ENCODE data around the gene OR8H1. TPM values are rescaled to one million over a fixed set of nuclear protein-coding genes. Genes with fewer than 3 reads are reported as not detected.

The OR8H1 gene
- total and polyA plus RNA-seq, 2 experiments from 2014 or later: not detected

DNA sequence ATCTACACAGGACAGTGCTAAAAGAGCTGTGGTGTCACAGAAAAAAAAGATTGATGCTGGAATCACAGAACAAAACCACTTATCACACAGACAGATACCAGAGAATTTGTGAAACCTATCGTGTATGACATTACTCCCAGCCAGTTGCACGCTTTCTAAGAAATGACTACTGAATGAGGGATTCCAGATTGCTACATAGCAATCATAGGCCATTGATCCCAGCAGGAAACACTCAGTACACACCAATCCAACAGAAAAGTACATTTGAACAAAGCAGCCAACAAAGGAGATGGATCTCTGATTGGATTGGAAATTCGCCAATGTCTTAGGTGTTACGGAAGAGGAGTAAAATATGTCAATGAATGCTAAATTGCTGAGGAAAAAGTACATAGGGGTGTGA is 4.8 kb upstream of the OR8H1 start:
- no peak overlapping the region for H2AFZ ChIP-seq
- DNase-seq (ENCODE audit: low spot score): no peak
- H3K79me2 ChIP-seq: no peaks in the 10 kb centered on the region
- no peaks in the 10 kb centered on the region for H4K20me1 ChIP-seq (ENCODE audit: insufficient read depth, poor library complexity, severe bottlenecking)
- H3K27ac ChIP-seq: no peak overlapping the region
- H3K9me2 ChIP-seq (replicated peaks; ENCODE audit: insufficient read depth): no peaks in the 10 kb centered on the region
- 96% methylated on average over 4 of the region's 4 CpGs for WGBS (ENCODE audit: low lambda C conversion rate, missing lambda C conversion rate)
- no peaks in the 10 kb centered on the region for H3K36me3 ChIP-seq (replicated peaks; ENCODE audit: insufficient read depth, low read depth)
- TF ChIP-seq EZH2 (IDR thresholded peaks at IDR 0.05; ENCODE audit: borderline replicate concordance) (no peak), EZH2phosphoT487 (IDR thresholded peaks at IDR 0.05; ENCODE audit: low read depth, severe bottlenecking, unreplicated experiment) (no peak)
- TF ChIP-seq, protein P1, sequence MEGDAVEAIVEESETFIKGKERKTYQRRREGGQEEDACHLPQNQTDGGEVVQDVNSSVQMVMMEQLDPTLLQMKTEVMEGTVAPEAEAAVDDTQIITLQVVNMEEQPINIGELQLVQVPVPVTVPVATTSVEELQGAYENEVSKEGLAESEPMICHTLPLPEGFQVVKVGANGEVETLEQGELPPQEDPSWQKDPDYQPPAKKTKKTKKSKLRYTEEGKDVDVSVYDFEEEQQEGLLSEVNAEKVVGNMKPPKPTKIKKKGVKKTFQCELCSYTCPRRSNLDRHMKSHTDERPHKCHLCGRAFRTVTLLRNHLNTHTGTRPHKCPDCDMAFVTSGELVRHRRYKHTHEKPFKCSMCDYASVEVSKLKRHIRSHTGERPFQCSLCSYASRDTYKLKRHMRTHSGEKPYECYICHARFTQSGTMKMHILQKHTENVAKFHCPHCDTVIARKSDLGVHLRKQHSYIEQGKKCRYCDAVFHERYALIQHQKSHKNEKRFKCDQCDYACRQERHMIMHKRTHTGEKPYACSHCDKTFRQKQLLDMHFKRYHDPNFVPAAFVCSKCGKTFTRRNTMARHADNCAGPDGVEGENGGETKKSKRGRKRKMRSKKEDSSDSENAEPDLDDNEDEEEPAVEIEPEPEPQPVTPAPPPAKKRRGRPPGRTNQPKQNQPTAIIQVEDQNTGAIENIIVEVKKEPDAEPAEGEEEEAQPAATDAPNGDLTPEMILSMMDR (IDR thresholded peaks at IDR 0.05; ENCODE audit: poor library complexity): no peak
- H3K27me3 ChIP-seq: no peaks in the 10 kb centered on the region
- no peak overlapping the region for H3K4me2 ChIP-seq
- H3K9me3 ChIP-seq (ENCODE audit: low read depth): no peaks in the 10 kb centered on the region
- no peaks in the 10 kb centered on the region for H3K4me1 ChIP-seq (ENCODE audit: insufficient read depth)
- no peak overlapping the region for H3K4me3 ChIP-seq

DNA sequence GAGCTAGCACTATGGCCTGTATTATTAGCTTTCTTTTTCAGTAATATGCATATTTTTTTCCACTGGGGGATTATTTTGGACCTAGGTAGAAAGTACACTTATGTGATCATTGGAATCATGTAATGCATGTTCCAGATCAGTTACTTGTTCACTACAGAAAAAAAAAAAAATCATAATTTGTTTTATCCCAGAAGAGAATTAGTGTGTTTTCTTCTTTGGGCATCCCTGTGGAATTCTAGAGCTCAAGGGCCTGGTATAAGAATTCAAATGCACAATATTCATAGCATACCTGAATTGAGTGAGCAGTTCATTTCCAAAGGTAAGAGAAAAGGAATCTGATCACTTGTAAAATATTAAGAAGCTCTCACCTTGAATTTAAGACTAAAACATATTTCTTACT is 18.2 kb downstream of the OR8H1 start, which contains the start of gene OR5T1:
TSS of gene OR5T1 (plus strand) at position 301 of the 400 bp plus-strand sequence. CDS start 1,485 bp downstream, outside the sequence.
- no peaks in the 10 kb centered on the region for H4K20me1 ChIP-seq (ENCODE audit: insufficient read depth, poor library complexity, severe bottlenecking)
- DNase-seq (ENCODE audit: low spot score): no peak
- H3K4me1 ChIP-seq (ENCODE audit: insufficient read depth): no peaks in the 10 kb centered on the region
- H3K9me2 ChIP-seq (replicated peaks; ENCODE audit: insufficient read depth): no peaks in the 10 kb centered on the region
- no peak for TF ChIP-seq EZH2phosphoT487 (IDR thresholded peaks at IDR 0.05; ENCODE audit: low read depth, severe bottlenecking, unreplicated experiment)
- TF ChIP-seq, protein P1 (IDR thresholded peaks at IDR 0.05; ENCODE audit: poor library complexity): no peak
- TF ChIP-seq EZH2 (IDR thresholded peaks at IDR 0.05; ENCODE audit: borderline replicate concordance): no peak
- H3K36me3 ChIP-seq (replicated peaks; ENCODE audit: insufficient read depth, low read depth): no peaks in the 10 kb centered on the region
- H3K4me2 ChIP-seq: no peak within 1 kb of the TSS
- no peak within 1 kb of the TSS for H3K4me3 ChIP-seq
- H3K27me3 ChIP-seq: no peaks in the 10 kb centered on the region
- no peak within 1 kb of the TSS for H3K27ac ChIP-seq
- H2AFZ ChIP-seq: no peak within 1 kb of the TSS
- H3K9me3 ChIP-seq (ENCODE audit: low read depth): no peaks in the 10 kb centered on the region
- H3K79me2 ChIP-seq: no peaks in the 10 kb centered on the region

DNA sequence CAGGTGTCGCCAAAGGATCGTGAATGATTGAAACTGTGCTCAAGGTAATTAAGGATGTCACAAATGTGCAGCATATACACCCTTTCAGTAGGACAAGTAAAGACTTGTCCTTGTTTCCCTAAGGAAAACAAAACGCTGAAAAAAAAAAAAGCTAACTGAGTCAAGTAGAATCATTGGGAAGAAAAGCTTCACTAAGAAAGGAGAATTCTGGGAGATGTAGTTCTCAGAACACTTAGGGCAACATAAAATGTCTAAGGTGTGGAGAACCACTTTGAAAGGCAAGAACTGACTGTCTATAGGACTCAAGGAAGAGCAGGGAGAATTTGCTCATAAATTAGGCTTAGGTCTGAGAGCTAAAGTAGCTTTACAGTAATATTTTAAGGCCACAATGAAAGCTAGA is 21.0 kb downstream of the OR8H1 start:
- no peaks in the 10 kb centered on the region for H3K9me3 ChIP-seq (ENCODE audit: low read depth)
- no peak for DNase-seq (ENCODE audit: low spot score)
- no peaks in the 10 kb centered on the region for H3K9me2 ChIP-seq (replicated peaks; ENCODE audit: insufficient read depth)
- no peaks in the 10 kb centered on the region for H3K27me3 ChIP-seq
- no peaks in the 10 kb centered on the region for H4K20me1 ChIP-seq (ENCODE audit: insufficient read depth, poor library complexity, severe bottlenecking)
- no peak overlapping the region for H3K27ac ChIP-seq
- no peak overlapping the region for H2AFZ ChIP-seq
- H3K4me1 ChIP-seq (ENCODE audit: insufficient read depth): no peaks in the 10 kb centered on the region
- H3K4me2 ChIP-seq: no peak overlapping the region
- no peaks in the 10 kb centered on the region for H3K79me2 ChIP-seq
- no peak overlapping the region for H3K4me3 ChIP-seq
- 64% methylated on average over 3 of the region's 3 CpGs for WGBS (ENCODE audit: low lambda C conversion rate, missing lambda C conversion rate)
- TF ChIP-seq EZH2phosphoT487 (IDR thresholded peaks at IDR 0.05; ENCODE audit: low read depth, severe bottlenecking, unreplicated experiment) (no peak), EZH2 (IDR thresholded peaks at IDR 0.05; ENCODE audit: borderline replicate concordance) (no peak)
- TF ChIP-seq, protein P1 (IDR thresholded peaks at IDR 0.05; ENCODE audit: poor library complexity): no peak
- no peaks in the 10 kb centered on the region for H3K36me3 ChIP-seq (replicated peaks; ENCODE audit: insufficient read depth, low read depth)

DNA sequence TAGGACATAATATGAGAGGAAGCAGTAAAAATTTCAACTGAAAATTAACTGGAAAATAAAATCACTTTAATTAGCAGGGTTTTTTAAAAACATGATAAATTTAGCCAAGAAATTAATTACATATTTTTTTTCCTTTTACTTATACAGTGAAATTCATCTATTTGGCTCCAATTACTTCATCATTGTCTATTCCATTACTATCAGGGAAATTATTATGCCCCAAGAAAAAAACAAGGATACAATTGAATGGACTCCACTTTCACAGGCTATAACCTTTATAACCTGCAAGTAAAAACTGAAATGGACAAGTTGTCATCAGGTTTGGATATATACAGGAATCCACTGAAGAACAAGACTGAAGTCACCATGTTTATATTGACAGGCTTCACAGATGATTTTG is 40.1 kb downstream of the OR8H1 start, which contains the start of gene OR5T3:
TSS of gene OR5T3 (plus strand) at position 301 of the 400 bp plus-strand sequence. CDS start at position 301, 0 bp downstream.
- DNase-seq (ENCODE audit: low spot score): no peak
- H3K4me2 ChIP-seq: no peak within 1 kb of the TSS
- no peaks in the 10 kb centered on the region for H3K9me3 ChIP-seq (ENCODE audit: low read depth)
- TF ChIP-seq, protein P1 (IDR thresholded peaks at IDR 0.05; ENCODE audit: poor library complexity): no peak
- TF ChIP-seq EZH2 (IDR thresholded peaks at IDR 0.05; ENCODE audit: borderline replicate concordance) (no peak), EZH2phosphoT487 (IDR thresholded peaks at IDR 0.05; ENCODE audit: low read depth, severe bottlenecking, unreplicated experiment) (no peak)
- H3K4me3 ChIP-seq: no peak within 1 kb of the TSS
- no peaks in the 10 kb centered on the region for H3K9me2 ChIP-seq (replicated peaks; ENCODE audit: insufficient read depth)
- no peak within 1 kb of the TSS for H2AFZ ChIP-seq
- H3K36me3 ChIP-seq (replicated peaks; ENCODE audit: insufficient read depth, low read depth): no peaks in the 10 kb centered on the region
- H3K27ac ChIP-seq: no peak within 1 kb of the TSS
- no peaks in the 10 kb centered on the region for H3K4me1 ChIP-seq (ENCODE audit: insufficient read depth)
- no peaks in the 10 kb centered on the region for H3K79me2 ChIP-seq
- no peaks in the 10 kb centered on the region for H4K20me1 ChIP-seq (ENCODE audit: insufficient read depth, poor library complexity, severe bottlenecking)
- no peaks in the 10 kb centered on the region for H3K27me3 ChIP-seq
